ENCODE data around the gene EMB.
"Not testable (repeated sequence)": the region's sequence is repeated elsewhere in the genome, so short reads cannot be mapped to it uniquely, and the experiment has no call there.

GRCh38 chr5:50458372-50458771 lies 17.3 kb upstream of the EMB start:
- not testable (repeated sequence) for TF ChIP-seq POLR2AphosphoS5 (IDR thresholded peaks at IDR 0.05); CTCF (IDR thresholded peaks at IDR 0.05); POLR2A (IDR thresholded peaks at IDR 0.05); EP300 (IDR thresholded peaks at IDR 0.05; ENCODE audit: low read depth)

Measured in transverse colon (tissue), 4 donors.